ENCODE results near the gene PCBP3.

The PCBP3 gene

GRCh38 chr21:45620201-45620923 is 23.2 kb upstream of the PCBP3 start:
- no peak for TF ChIP-seq CTCF (IDR thresholded peaks at IDR 0.05)

GRCh38 chr21:45622416-45623097 is 21.0 kb upstream of the PCBP3 start:
- TF ChIP-seq CTCF (IDR thresholded peaks at IDR 0.05): no peak

GRCh38 chr21:45623436-45623835 is 20.1 kb upstream of the PCBP3 start:
- TF ChIP-seq CTCF (IDR thresholded peaks at IDR 0.05): no peak

- no peak for TF ChIP-seq CTCF (IDR thresholded peaks at IDR 0.05)
Observed at GRCh38 chr21:45629046-45629981, 14.2 kb upstream of the PCBP3 start.

GRCh38 chr21:45630066-45630694 is 13.3 kb upstream of the PCBP3 start:
- no peak for TF ChIP-seq CTCF (IDR thresholded peaks at IDR 0.05)

GRCh38 chr21:45630876-45631275 is 12.6 kb upstream of the PCBP3 start:
- TF ChIP-seq CTCF (IDR thresholded peaks at IDR 0.05): no peak

GRCh38 chr21:45631540-45631939 is 12.0 kb upstream of the PCBP3 start:
- TF ChIP-seq CTCF (IDR thresholded peaks at IDR 0.05): no peak

All from LNCAP (cell line).